HepG2 (cell line): ENCODE measurements around the gene ITGAE. TPM values are rescaled to one million over a fixed set of nuclear protein-coding genes. Genes with fewer than 3 reads are reported as not detected.

Experiments used
- NBN ChIP-seq: fragments of 450-650 bp; conservative IDR thresholded peaks from 2 replicates; pipeline ENCODE4 v1.6.1; 2017
- THAP11 ChIP-seq: IDR thresholded peaks from 2 replicates; pipeline ENCODE4 v1.6.1; 2016; ENCODE audit warnings: missing biosample characterization, missing genetic modification reagents
- ZNF318 ChIP-seq: sonication (generic); formaldehyde crosslinking; IDR thresholded peaks from 2 replicates; pipeline ENCODE4 v1.4.0; 2020; ENCODE audit warnings: mild to moderate bottlenecking, missing genetic modification reagents
- polyA plus RNA-seq, 8 experiments: library from polyadenylated mRNA; depleted of rRNA in 3 of 8; stranded (reverse) in 7 of 8; unstranded in 1 of 8; fragments of >200 nt; fragmentation: Illumina TruSeq in 4 of 8; extraction: Trizol in 4 of 8; gene quantifications; 2 replicates each; pipeline versions ENCODE4 v1.2.1 to v1.2.3, GENCODE V29; 2011 to 2016; ENCODE audit warnings: low read depth in 4 of 8, missing spikeins in 1 of 8, mixed read lengths in 1 of 8; ENCODE audit not compliant: insufficient read depth in 1 of 8
- total RNA-seq, 5 experiments: library from RNA; depleted of rRNA; stranded (reverse); fragments of >200 nt; fragmentation: Illumina TruSeq; extraction: Trizol; gene quantifications; 2 replicates each; pipeline ENCODE4 v1.2.3, GENCODE V29; 2016; ENCODE audit warnings: low read depth in 1 of 5

Gene ITGAE
- total and polyA plus RNA-seq, 2 of the 13 experiments (the other 11 are each of a cell fraction or from before 2014, with no cell fraction given) = 42.3 to 49.0 TPM

GRCh38 chr17:3724378-3725077, 76.5 kb downstream of the ITGAE start (continued):
- TF ChIP-seq ZNF318 (no peak), THAP11 (CRISPR knock-in tag) (no peak), NBN (no peak)
